Parathyroid adenoma (tissue), 2 donors: ENCODE data around the gene ZNF879.

Experiments used
- H2AFZ ChIP-seq: fragments of 300-600 bp; sonication (generic); one replicate; pipeline ENCODE4 v1.7.0; 2017; ENCODE audit warnings: antibody characterized with exemption, mild to moderate bottlenecking
- H3K27ac ChIP-seq: fragments of 300-600 bp; sonication (generic); one replicate; pipeline ENCODE4 v1.7.0; 2017
- H3K27me3 ChIP-seq: fragments of 300-600 bp; sonication (generic); one replicate; pipeline ENCODE4 v1.7.0; 2017; ENCODE audit warnings: low read length; ENCODE audit not compliant: control insufficient read depth, insufficient read depth
- H3K36me3 ChIP-seq: fragments of 300-600 bp; sonication (generic); one replicate; pipeline ENCODE4 v1.7.0; 2017; ENCODE audit warnings: low read length; ENCODE audit not compliant: control insufficient read depth, insufficient read depth
- H3K4me1 ChIP-seq: fragments of 300-600 bp; sonication (generic); one replicate; pipeline ENCODE4 v1.7.0; 2017; ENCODE audit warnings: control low read depth
- H3K4me2 ChIP-seq: fragments of 300-600 bp; sonication (generic); one replicate; pipeline ENCODE4 v1.7.0; 2017; ENCODE audit warnings: low read length
- H3K4me3 ChIP-seq: fragments of 300-600 bp; sonication (generic); one replicate; pipeline ENCODE4 v1.7.0; 2017; ENCODE audit warnings: low read depth, low read length
- H3K79me2 ChIP-seq: fragments of 300-600 bp; sonication (generic); one replicate; pipeline ENCODE4 v1.7.0; 2017; ENCODE audit warnings: control low read depth
- H3K9ac ChIP-seq: fragments of 300-600 bp; sonication (generic); one replicate; pipeline ENCODE4 v1.7.0; 2017; ENCODE audit warnings: mild to moderate bottlenecking
- H3K9me3 ChIP-seq: fragments of 300-600 bp; sonication (generic); one replicate; pipeline ENCODE4 v1.7.0; 2017; ENCODE audit warnings: low read length; ENCODE audit not compliant: control insufficient read depth
- TF ChIP-seq, protein P1 (sequence below): fragments of 300-600 bp; sonication (generic); IDR thresholded peaks from one replicate; pipeline ENCODE4 v1.7.0; 2017; ENCODE audit warnings: antibody characterized with exemption, mild to moderate bottlenecking
- donor health status: primary hyperparathyroidism.

ZNF879 gene

DNA sequence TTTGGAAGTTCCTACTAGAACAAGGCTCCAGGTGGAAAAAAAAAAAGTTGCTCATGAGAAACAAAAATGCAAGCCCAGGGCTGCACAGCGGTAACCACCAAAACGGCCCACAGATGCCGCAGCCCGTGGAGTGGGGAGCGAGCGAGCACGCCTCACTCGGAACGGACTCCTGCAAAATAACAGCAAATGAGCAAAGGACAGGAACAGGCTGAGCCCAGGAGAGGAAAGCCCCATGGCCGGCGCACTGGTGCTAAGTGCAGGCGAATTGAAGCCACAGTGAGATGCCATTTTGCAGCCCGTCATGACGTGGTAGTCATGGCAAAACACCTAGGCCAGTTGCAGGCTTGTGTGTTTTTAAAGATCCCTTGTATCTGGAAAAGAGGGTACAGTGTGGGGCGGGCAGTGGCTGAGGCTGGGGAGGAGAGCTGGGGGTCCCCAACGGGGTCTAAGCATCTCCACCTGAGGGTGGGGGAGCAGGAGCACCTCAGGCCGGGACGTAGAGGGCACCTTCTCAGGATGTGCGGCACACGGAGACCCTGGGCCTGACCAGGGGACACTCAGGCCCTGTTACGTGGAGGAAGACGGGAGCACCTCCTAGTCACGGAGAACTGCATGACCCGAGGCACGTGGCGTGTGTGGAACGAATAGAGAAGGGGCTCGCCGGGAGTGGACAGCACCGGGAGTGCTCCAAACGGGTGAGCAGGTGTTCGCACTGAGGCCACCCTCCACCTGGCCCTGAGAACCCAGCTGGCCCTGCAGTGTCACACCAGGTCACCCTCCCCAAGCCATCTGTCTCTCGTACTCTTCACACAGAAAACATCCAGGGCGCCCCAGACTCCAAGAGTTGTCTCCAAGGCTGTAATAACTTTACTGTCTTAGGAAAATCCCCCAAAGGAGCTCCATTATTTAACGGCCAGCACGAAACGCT lies 39.2 kb upstream of the ZNF879 start:
- Histone ChIP-seq H3K4me1 (no peaks in the 10 kb centered on the region), H3K9ac (no peak overlapping the region), H3K4me3 (no peak overlapping the region), H3K27ac (no peak overlapping the region), H3K79me2 (no peaks in the 10 kb centered on the region), H3K4me2 (no peak overlapping the region), H3K36me3 (no peaks in the 10 kb centered on the region), H2AFZ (no peak overlapping the region), H3K9me3 (peaks cover 2% of the 10 kb centered on the region), H3K27me3 (no peaks in the 10 kb centered on the region)
- TF ChIP-seq, protein P1, sequence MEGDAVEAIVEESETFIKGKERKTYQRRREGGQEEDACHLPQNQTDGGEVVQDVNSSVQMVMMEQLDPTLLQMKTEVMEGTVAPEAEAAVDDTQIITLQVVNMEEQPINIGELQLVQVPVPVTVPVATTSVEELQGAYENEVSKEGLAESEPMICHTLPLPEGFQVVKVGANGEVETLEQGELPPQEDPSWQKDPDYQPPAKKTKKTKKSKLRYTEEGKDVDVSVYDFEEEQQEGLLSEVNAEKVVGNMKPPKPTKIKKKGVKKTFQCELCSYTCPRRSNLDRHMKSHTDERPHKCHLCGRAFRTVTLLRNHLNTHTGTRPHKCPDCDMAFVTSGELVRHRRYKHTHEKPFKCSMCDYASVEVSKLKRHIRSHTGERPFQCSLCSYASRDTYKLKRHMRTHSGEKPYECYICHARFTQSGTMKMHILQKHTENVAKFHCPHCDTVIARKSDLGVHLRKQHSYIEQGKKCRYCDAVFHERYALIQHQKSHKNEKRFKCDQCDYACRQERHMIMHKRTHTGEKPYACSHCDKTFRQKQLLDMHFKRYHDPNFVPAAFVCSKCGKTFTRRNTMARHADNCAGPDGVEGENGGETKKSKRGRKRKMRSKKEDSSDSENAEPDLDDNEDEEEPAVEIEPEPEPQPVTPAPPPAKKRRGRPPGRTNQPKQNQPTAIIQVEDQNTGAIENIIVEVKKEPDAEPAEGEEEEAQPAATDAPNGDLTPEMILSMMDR = no peak

DNA sequence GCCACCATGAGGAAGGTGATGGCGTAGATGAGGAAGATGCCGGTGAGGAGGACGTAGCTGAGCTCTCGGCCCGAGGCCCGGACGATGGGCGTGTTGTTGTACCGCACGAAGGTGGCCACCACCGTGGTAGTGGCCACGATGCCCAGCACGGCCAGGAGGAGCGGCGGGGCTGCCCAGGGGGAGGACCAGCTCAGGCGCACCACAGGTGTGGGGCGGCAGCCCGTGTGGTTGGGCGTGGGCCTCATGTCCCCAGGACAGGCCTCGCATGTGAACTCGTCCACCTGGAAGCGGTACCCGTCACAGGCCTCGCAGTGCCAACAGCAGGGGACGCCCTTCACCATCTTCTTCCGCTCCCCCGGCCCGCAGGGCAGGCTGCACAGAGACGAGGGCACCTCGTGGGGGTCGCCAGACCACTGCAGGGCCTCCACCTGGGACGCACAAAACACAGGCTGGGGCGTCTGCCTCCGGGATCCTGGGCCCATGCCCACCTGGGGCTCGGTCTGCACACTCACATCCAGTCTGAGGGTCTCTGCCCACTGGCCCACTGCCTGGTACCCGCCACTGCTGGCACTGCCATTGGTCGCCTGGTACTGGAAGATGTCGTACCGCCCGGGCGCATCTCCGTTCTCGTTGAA lies 37.2 kb upstream of the ZNF879 start:
- Histone ChIP-seq H3K4me2 (no peak overlapping the region), H3K27me3 (no peaks in the 10 kb centered on the region), H3K4me1 (no peaks in the 10 kb centered on the region), H3K27ac (no peak overlapping the region), H2AFZ (no peak overlapping the region), H3K36me3 (no peaks in the 10 kb centered on the region), H3K9ac (no peak overlapping the region), H3K9me3 (no peaks in the 10 kb centered on the region), H3K4me3 (no peak overlapping the region), H3K79me2 (no peaks in the 10 kb centered on the region)
- TF ChIP-seq, protein P1 = no peak

DNA sequence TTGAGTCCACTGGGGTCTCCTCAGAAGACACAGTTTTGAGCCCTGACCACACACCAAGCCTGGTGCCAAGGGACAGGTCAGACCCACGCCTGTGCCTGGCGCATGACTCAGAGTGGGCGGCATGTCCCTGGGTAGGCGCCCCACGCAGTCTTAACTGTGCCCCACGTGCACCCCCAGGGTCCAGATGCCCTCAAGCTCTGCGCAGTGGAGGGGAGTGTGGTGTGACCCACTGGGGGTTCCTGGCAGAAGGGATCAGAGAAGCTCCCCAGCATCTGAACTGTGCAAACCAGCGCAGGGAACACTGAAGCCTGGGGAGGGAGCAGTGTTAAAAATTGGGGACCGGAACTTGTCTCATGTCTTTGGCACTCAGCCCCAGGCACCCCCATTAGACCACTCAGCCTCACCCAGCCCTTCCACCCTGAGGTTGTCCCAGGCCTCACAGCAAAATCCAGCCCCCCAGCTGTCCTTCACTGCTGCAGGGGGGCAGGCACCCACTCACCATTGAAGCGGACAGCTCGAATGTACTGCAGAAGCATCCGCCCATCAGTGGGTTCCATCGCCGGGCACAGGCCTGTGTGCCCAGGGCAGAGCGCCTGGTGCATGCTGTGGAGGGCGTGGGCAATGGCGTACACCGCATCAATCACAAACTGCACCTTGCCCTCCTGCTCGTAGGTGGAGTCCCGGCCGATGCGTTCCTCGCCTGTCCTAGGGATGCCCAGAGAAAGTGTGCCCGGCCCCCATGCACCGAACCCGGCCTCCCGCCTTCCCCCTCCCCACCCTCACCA lies 35.0 kb upstream of the ZNF879 start:
- Histone ChIP-seq H3K4me2 (no peak overlapping the region), H2AFZ (no peak overlapping the region), H3K4me3 (no peak overlapping the region), H3K9me3 (no peaks in the 10 kb centered on the region), H3K27me3 (no peaks in the 10 kb centered on the region), H3K4me1 (no peaks in the 10 kb centered on the region), H3K9ac (no peak overlapping the region), H3K79me2 (no peaks in the 10 kb centered on the region), H3K27ac (no peak overlapping the region), H3K36me3 (no peaks in the 10 kb centered on the region)
- TF ChIP-seq, protein P1 = no peak

DNA sequence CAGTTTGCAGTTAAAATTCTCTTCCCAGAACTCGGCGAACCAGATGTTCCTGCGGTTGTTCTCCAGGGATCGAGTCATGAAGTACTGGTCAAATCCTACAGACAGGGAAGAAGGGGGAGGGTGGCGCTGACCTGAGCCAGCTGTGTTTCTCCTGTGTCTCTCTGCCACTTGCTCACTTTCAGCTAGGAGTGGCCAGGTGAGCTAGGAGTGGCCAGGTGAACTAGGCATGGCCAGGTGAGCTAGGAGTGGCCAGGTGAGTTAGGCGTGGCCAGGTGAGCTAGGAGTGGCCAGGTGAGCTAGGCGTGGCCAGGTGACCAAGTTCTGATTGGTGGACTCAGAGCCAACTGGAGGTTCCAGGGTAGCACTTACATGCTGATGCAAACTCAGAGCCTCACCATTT lies 34.3 kb upstream of the ZNF879 start:
- Histone ChIP-seq H3K27ac (no peak overlapping the region), H3K79me2 (no peaks in the 10 kb centered on the region), H3K4me1 (no peaks in the 10 kb centered on the region), H3K9ac (no peak overlapping the region), H3K4me3 (no peak overlapping the region), H3K4me2 (no peak overlapping the region), H3K9me3 (no peaks in the 10 kb centered on the region), H2AFZ (no peak overlapping the region), H3K27me3 (no peaks in the 10 kb centered on the region), H3K36me3 (no peaks in the 10 kb centered on the region)
- TF ChIP-seq, protein P1 = no peak
